NCI-H2196 (cell line): ENCODE measurements around the gene AMER3.
"Not testable (repeated sequence)": the region's sequence is repeated elsewhere in the genome, so short reads cannot be mapped to it uniquely, and the experiment has no call there.

Experiments
- DNase-seq: peaks from one replicate; lab custom pipeline; 2025; ENCODE audit not compliant: unreplicated experiment; lab: John Stamatoyannopoulos, UW

Gene AMER3

DNA sequence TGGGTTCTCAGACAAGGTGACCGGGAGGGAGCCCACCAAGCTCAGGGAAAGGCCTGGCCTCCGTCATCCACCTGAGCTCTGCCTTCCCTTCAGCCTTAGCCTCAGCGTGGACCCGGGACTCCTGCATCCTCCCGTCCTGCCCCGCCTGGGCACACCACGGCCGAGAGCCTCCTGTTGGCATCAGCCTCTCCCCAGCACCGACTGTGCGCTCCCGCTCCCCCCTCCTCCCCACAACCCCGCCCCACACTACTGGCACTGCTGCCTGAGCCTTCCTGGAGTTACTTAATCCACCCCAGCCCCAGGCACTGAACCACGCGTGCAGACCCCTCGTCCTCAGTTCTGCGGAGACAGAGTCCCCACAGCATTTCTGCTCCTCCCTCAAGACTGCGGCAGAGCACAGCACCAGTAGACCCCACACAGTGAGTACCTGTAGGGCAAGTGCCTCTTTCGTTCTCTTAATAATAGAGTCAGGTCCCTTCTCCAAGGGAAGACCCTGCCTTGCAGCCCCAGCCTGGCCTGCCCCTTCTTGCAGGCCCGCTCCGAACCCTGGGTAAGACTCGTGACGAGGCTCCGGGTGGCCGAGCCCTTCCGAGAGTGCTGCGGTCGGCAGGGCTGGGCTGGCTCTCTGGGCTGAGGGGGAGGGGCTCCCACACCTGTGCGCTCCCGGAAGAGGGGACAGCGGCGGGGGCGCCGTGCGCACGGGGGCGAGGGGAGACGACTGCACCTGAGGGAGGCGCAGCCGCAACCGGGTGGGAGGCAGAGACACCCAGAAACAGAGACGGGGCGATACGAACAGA, at the start of gene AMER3:
AMER3 (plus strand) TSS at position 285 of the 797 bp plus-strand sequence. CDS start 6,533 bp downstream, outside the sequence.
- peak; percentile 44 for DNase-seq

DNA sequence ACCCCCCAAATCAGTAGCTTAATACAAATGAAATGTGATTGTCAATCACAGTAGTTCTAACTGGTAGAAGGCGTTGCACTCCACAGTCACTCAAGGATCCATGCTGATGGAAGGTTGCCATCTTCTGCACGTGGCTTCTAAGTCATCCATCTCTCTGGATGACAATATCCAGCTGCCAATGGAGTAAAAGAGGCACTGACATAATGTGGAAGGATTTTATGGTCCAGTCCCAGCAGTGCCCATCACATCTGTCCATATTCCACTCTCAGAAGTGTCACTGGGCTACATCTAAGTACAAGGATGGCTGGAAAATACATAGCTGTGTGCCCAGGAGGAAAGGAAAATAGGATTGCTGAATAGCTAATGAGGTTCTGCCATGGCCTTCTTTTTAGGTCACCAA, 40.5 kb upstream of the AMER3 start:
- DNase-seq = not testable (repeated sequence)

- no peak for DNase-seq
These were observed 35.3 kb upstream of the AMER3 start for GRCh38 chr2:130720036-130720435.

GRCh38 chr2:130720528-130720927, 34.8 kb upstream of the AMER3 start:
- DNase-seq = no peak

- no peak for DNase-seq
These were observed 30.9 kb upstream of the AMER3 start for GRCh38 chr2:130724455-130724854.

GRCh38 chr2:130726614-130727180, 28.6 kb upstream of the AMER3 start:
- no peak for DNase-seq

DNA sequence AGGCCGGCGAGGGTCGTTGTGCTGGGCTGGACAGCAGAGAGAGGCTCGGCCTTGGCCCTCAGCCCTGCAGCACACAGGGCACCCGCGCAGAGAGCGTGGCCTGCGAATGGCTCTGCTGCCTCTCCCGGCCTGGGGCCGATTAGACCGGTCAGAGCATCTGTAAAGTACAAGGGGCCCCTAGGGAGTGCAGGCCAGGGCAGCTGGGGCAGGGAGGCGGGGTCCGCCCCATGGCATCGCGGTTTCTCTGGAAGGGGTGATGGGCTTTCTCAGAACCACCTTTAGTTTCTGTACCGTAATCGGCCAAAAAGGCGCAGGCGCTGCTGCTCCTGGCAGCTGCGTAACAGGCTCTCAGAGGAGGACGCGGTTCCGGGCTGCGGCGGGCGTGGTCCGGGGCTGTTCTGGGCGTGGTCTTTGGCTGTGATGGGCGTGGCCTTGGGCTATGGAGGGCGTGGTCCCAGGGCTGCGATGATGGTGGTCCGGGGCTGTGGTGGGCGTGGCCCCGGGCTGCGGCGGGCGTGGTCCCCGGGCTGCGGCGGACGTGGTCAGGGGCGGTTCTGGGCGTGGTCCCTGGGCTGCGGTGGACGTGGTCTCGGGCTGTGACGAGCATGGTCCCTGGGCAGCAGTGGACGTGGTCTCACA, 27.9 kb upstream of the AMER3 start:
- no peak for DNase-seq

- peak; percentile 47 for DNase-seq
These were observed 27.3 kb upstream of the AMER3 start for GRCh38 chr2:130728007-130728454.

- peak; percentile 91 for DNase-seq
These were observed 26.6 kb upstream of the AMER3 start, which contains the start of gene GPR148 for GRCh38 chr2:130728549-130729316. GPR148 (plus strand) TSS chr2:130729070; CDS start chr2:130729152, 82 bp downstream.

DNA sequence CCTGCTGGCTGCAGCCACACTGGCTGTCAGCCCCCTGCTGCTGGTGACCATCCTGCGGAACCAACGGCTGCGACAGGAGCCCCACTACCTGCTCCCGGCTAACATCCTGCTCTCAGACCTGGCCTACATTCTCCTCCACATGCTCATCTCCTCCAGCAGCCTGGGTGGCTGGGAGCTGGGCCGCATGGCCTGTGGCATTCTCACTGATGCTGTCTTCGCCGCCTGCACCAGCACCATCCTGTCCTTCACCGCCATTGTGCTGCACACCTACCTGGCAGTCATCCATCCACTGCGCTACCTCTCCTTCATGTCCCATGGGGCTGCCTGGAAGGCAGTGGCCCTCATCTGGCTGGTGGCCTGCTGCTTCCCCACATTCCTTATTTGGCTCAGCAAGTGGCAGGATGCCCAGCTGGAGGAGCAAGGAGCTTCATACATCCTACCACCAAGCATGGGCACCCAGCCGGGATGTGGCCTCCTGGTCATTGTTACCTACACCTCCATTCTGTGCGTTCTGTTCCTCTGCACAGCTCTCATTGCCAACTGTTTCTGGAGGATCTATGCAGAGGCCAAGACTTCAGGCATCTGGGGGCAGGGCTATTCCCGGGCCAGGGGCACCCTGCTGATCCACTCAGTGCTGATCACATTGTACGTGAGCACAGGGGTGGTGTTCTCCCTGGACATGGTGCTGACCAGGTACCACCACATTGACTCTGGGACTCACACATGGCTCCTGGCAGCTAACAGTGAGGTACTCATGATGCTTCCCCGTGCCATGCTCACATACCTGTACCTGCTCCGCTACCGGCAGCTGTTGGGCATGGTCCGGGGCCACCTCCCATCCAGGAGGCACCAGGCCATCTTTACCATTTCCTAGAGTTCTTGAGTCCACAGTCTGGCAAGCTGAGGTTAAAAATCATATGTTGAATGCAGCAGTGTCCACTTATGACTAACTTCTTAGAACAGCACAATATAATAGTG, 25.7 kb upstream of the AMER3 start:
- DNase-seq = peak; percentile 59

GRCh38 chr2:130732257-130732656, 23.1 kb upstream of the AMER3 start:
- DNase-seq = not testable (repeated sequence)

DNA sequence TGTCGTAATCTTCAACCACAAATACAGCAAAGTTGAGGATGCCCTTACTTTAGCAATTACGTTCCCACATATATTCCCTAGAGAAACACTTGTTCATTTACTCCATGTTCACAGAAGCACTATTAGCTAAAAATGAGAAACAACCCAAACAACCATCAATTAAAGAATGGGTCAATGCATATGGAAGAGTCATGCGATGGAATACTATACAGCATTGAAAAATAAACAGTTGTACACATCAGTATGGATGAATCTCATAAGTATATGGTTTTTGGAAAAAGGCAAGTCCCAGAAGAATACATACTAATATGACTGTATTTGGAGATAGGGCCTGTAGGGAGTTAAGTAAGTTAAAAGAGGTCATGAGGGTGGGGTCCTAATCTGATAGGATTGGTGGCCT, 20.1 kb upstream of the AMER3 start:
- DNase-seq = no peak

GRCh38 chr2:130736487-130736886, 18.9 kb upstream of the AMER3 start:
- DNase-seq = no peak

- DNase-seq = no peak
These were observed 17.7 kb upstream of the AMER3 start for GRCh38 chr2:130737592-130737991.

- no peak for DNase-seq
These were observed 14.7 kb upstream of the AMER3 start for GRCh38 chr2:130740671-130741070.

DNA sequence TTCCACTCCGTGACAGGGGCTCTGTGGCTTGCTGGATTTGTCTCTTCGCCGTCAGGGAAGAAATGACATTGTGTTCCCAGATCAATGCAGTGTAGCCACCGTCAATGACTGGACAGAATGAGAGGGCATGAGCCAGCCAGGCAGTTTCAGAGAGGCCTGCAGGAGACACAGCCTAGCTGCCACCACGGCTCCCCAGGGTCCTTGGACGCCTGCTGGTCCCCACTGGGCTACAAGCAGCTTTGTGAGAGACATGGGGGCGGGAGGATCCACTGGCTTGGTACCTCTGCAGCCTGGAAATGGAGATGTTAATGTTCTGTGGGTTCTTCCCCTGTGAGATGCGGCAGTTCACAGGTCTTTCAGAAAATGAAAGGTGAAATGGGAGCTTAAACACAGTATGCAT, 12.1 kb upstream of the AMER3 start:
- no peak for DNase-seq

DNA sequence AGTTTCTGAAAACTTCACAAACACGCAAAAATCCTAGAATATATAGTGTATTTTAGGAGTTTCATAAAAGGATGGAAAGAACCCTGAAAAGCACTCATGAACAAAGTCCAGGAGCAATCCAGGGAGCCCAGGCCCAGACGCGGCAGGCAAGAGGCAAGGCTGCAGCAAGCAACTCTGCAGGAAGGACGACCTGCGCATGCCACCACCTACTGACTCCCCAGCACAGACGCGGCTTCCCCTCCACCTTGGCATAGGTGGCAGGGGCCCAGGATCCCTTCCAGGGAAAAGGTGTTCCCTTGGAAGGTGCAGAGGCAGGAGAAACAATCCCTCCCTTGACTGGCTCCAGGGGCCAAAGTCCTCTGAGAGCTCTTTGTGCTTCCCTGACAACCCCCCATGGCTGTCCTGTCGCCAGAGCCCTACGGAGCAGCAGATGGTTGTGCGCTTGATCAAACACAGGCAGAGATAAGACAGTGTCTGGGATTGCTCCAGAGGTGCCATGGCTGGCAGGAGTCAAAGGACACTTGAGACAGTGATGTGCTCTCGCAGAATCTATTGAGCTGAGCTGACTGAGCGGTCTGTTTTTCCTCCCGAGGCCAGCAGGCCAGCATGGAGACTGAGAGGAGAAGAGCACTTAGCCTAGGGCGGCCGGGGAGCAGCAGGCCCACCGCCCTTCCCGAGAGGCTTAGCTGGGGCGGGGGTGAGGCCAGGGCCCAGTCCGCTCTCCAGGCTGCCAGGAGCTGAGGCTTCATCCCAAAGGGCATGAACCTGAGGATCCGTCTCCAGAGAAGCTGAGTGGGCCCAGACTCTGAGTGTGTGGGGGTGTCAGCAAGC, 10.8 kb upstream of the AMER3 start:
- peak; percentile 58 for DNase-seq

DNA sequence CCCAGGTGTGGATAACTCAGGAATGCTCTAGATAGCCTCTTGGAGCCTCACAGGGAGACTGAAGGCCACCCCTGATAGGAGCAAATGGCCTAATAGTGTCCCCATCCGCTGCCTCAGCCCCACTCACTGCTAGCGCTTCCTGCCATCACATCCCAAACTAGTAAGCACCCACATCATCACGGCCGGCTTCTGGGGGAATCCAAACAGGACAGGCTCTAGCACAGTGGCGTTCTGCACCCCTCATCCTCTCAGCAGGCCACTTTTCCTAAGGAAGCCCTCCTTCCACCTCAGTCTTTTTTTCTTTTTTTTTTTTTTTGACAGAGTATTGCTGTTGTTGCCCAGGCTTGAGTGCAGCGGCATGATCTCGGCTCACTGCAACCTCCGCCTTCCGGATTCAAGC, 6.3 kb upstream of the AMER3 start:
- no peak for DNase-seq

DNA sequence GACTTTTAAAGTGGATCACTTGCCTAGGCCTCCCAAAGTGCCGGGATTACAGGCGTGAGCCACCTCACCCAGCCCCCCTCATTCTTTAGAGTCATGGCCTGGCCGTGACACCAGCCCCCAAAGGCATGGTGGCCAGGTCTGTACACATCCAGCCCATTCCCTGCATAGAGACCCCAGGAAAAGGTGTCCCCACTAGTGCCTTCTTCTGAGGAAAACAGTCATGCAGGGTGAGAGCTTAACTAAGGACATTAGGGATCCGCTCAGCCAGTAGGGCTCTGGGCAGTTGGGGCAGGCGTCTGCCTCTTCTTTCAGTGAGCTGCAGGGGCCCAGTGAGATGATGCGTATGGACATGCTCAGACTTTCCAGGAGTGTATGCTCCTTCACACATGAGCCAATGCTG, 5.7 kb upstream of the AMER3 start:
- no peak for DNase-seq
